ENCODE results near the gene OR2T6. TPM values are rescaled to one million over a fixed set of nuclear protein-coding genes. Genes with fewer than 3 reads are reported as not detected.
"Not testable (repeated sequence)": the region's sequence is repeated elsewhere in the genome, so short reads cannot be mapped to it uniquely, and the experiment has no call there.

The OR2T6 gene
- total RNA-seq, 1 experiment from 2014 or later = not detected

- not testable (repeated sequence) for H3K9ac ChIP-seq (ENCODE audit: low read length); H3K9me3 ChIP-seq (ENCODE audit: low read length); H3K27ac ChIP-seq (ENCODE audit: low read length); H3K4me2 ChIP-seq (ENCODE audit: low read depth, low read length, poor library complexity, severe bottlenecking); H3K4me1 ChIP-seq (ENCODE audit: low read length); DNase-seq; H2AFZ ChIP-seq (ENCODE audit: low read length); H3K9me2 ChIP-seq (replicated peaks; ENCODE audit: insufficient read depth, low read length); H3K27me3 ChIP-seq (ENCODE audit: low read length); H3K4me3 ChIP-seq (ENCODE audit: low read length); H3K36me3 ChIP-seq (ENCODE audit: insufficient read depth, low read length); H4K20me1 ChIP-seq (ENCODE audit: insufficient read depth, low read depth, low read length); H3K79me2 ChIP-seq (ENCODE audit: low read length)
These were observed 60.8 kb downstream of the OR2T6 start for GRCh38 chr1:248436303-248436702.

GRCh38 chr1:248438668-248439067 is 63.1 kb downstream of the OR2T6 start:
- H3K4me3 ChIP-seq (ENCODE audit: low read length); H4K20me1 ChIP-seq (ENCODE audit: insufficient read depth, low read depth, low read length); H3K9me3 ChIP-seq (ENCODE audit: low read length); H3K27ac ChIP-seq (ENCODE audit: low read length); H3K4me2 ChIP-seq (ENCODE audit: low read depth, low read length, poor library complexity, severe bottlenecking); H2AFZ ChIP-seq (ENCODE audit: low read length); H3K36me3 ChIP-seq (ENCODE audit: insufficient read depth, low read length); H3K9me2 ChIP-seq (replicated peaks; ENCODE audit: insufficient read depth, low read length); DNase-seq; H3K27me3 ChIP-seq (ENCODE audit: low read length); H3K79me2 ChIP-seq (ENCODE audit: low read length); H3K9ac ChIP-seq (ENCODE audit: low read length); H3K4me1 ChIP-seq (ENCODE audit: low read length): not testable (repeated sequence)

GRCh38 chr1:248439283-248439682 is 63.7 kb downstream of the OR2T6 start:
- not testable (repeated sequence) for DNase-seq; H2AFZ ChIP-seq (ENCODE audit: low read length); H3K27me3 ChIP-seq (ENCODE audit: low read length); H3K4me2 ChIP-seq (ENCODE audit: low read depth, low read length, poor library complexity, severe bottlenecking); H3K9ac ChIP-seq (ENCODE audit: low read length); H3K36me3 ChIP-seq (ENCODE audit: insufficient read depth, low read length); H3K27ac ChIP-seq (ENCODE audit: low read length); H4K20me1 ChIP-seq (ENCODE audit: insufficient read depth, low read depth, low read length); H3K9me3 ChIP-seq (ENCODE audit: low read length); H3K79me2 ChIP-seq (ENCODE audit: low read length); H3K9me2 ChIP-seq (replicated peaks; ENCODE audit: insufficient read depth, low read length); H3K4me3 ChIP-seq (ENCODE audit: low read length); H3K4me1 ChIP-seq (ENCODE audit: low read length)

Other genes starting within 250 kb of the OR2T6 start
- gene OR2M5, start 230.6 kb upstream of the OR2T6 start, total RNA-seq (2014; rRNA removed; shearing (Covaris generic); ENCODE audit: low replicate concordance) = not detected in 2 replicates
- not detected in 2 replicates for gene OR2M2, start 200.9 kb upstream of the OR2T6 start, total RNA-seq (2014; rRNA removed; shearing (Covaris generic); ENCODE audit: low replicate concordance)
- not detected in 2 replicates for gene OR2M3, start 178.5 kb upstream of the OR2T6 start, total RNA-seq (2014; rRNA removed; shearing (Covaris generic); ENCODE audit: low replicate concordance)
- gene OR2M4, start 144.3 kb upstream of the OR2T6 start, total RNA-seq (2014; rRNA removed; shearing (Covaris generic); ENCODE audit: low replicate concordance) = not detected in 2 replicates
- gene OR2T33, start 97.8 kb upstream of the OR2T6 start, total RNA-seq (2014; rRNA removed; shearing (Covaris generic); ENCODE audit: low replicate concordance) = not detected in 2 replicates
- gene OR2T12, start 72.3 kb upstream of the OR2T6 start, total RNA-seq (2014; rRNA removed; shearing (Covaris generic); ENCODE audit: low replicate concordance) = not detected in 2 replicates
- not detected in 2 replicates for gene OR2M7, start 51.2 kb upstream of the OR2T6 start, total RNA-seq (2014; rRNA removed; shearing (Covaris generic); ENCODE audit: low replicate concordance)
- not detected in 2 replicates for gene OR14C36, start 27.0 kb upstream of the OR2T6 start, total RNA-seq (2014; rRNA removed; shearing (Covaris generic); ENCODE audit: low replicate concordance)
- gene OR2T4, start 14.1 kb upstream of the OR2T6 start, total RNA-seq (2014; rRNA removed; shearing (Covaris generic); ENCODE audit: low replicate concordance) = not detected in 2 replicates
- gene OR2T1, start 27.3 kb downstream of the OR2T6 start, total RNA-seq (2014; rRNA removed; shearing (Covaris generic); ENCODE audit: low replicate concordance) = not detected in 2 replicates
- not detected in 2 replicates for gene OR2T2, start 69.9 kb downstream of the OR2T6 start, total RNA-seq (2014; rRNA removed; shearing (Covaris generic); ENCODE audit: low replicate concordance)
- gene OR2T3, start 97.6 kb downstream of the OR2T6 start, total RNA-seq (2014; rRNA removed; shearing (Covaris generic); ENCODE audit: low replicate concordance) = not detected in 2 replicates
- gene OR2T5, start 112.8 kb downstream of the OR2T6 start, total RNA-seq (2014; rRNA removed; shearing (Covaris generic); ENCODE audit: low replicate concordance) = not detected in 2 replicates
- not detected in 2 replicates for gene OR2G6, start 132.3 kb downstream of the OR2T6 start, total RNA-seq (2014; rRNA removed; shearing (Covaris generic); ENCODE audit: low replicate concordance)
- not detected in 2 replicates for gene OR2T29, start 187.0 kb downstream of the OR2T6 start, total RNA-seq (2014; rRNA removed; shearing (Covaris generic); ENCODE audit: low replicate concordance)
- gene OR2T34, start 199.0 kb downstream of the OR2T6 start, total RNA-seq (2014; rRNA removed; shearing (Covaris generic); ENCODE audit: low replicate concordance) = not detected in 2 replicates
- not detected in 2 replicates for gene OR2T10, start 222.0 kb downstream of the OR2T6 start, total RNA-seq (2014; rRNA removed; shearing (Covaris generic); ENCODE audit: low replicate concordance)